ENCODE measurements around the gene FAM170A. TPM values are rescaled to one million over a fixed set of nuclear protein-coding genes. Genes with fewer than 3 reads are reported as not detected.

FAM170A gene
- total RNA-seq (2022; extraction: Qiagen RNA extraction) = 0.07 TPM in 1 of 5 replicates, not detected in the others

GRCh38 chr5:119629339-119629738 lies at the start of gene FAM170A:
FAM170A (plus strand) TSS chr5:119629558; CDS start chr5:119629769, 211 bp downstream.

Other genes with a start within 250 kb of the FAM170A start
- gene HSD17B4, start 177.1 kb upstream of the FAM170A start, total RNA-seq (2022; extraction: Qiagen RNA extraction) = 60.0 to 66.4 TPM (median 63.5 TPM) in 5 replicates

Measured in A549 treated with dexamethasone at 1 μM for 4 hours (cell line).